Nephron progenitor cell (in vitro differentiated cells): ENCODE data around the gene FOXP1.

Experiments
- DNase-seq: peaks from one replicate; pipeline ENCODE4 v3.0.0; 2021
- H3K27ac Mint-ChIP-seq: 2 replicates; pipeline ENCODE4 v1.8.0; 2021; ENCODE audit warnings: mild to moderate bottlenecking, moderate library complexity, mixed read lengths
- H3K27me3 Mint-ChIP-seq: 2 replicates; pipeline ENCODE4 v1.8.0; 2021; ENCODE audit warnings: mild to moderate bottlenecking, low read depth, mixed read lengths; ENCODE audit not compliant: poor library complexity
- H3K36me3 Mint-ChIP-seq: 2 replicates; pipeline ENCODE4 v1.8.0; 2021; ENCODE audit warnings: low read depth, mixed read lengths
- H3K4me1 Mint-ChIP-seq: 2 replicates; pipeline ENCODE4 v1.8.0; 2021; ENCODE audit warnings: mixed read lengths
- H3K4me3 Mint-ChIP-seq: 2 replicates; pipeline ENCODE4 v1.8.0; 2021; ENCODE audit warnings: mild to moderate bottlenecking, moderate library complexity, mixed read lengths
- H3K9me3 Mint-ChIP-seq: 2 replicates; pipeline ENCODE4 v1.8.0; 2021; ENCODE audit warnings: mild to moderate bottlenecking, moderate library complexity, mixed read lengths
- TF ChIP-seq, protein P1 (sequence below): fragments of 200-600 bp; sonication (generic); IDR thresholded peaks from 2 replicates; pipeline ENCODE4 v1.5.0; 2021; ENCODE audit warnings: antibody characterized with exemption

FOXP1 gene

GRCh38 chr3:71006810-71007785 lies 576.4 kb downstream of the FOXP1 start:
- H3K9me3 Mint-ChIP-seq, result no peaks in the 10 kb centered on the region
- H3K36me3 Mint-ChIP-seq, result peaks cover 10% of the 10 kb centered on the region
- TF ChIP-seq, protein P1, sequence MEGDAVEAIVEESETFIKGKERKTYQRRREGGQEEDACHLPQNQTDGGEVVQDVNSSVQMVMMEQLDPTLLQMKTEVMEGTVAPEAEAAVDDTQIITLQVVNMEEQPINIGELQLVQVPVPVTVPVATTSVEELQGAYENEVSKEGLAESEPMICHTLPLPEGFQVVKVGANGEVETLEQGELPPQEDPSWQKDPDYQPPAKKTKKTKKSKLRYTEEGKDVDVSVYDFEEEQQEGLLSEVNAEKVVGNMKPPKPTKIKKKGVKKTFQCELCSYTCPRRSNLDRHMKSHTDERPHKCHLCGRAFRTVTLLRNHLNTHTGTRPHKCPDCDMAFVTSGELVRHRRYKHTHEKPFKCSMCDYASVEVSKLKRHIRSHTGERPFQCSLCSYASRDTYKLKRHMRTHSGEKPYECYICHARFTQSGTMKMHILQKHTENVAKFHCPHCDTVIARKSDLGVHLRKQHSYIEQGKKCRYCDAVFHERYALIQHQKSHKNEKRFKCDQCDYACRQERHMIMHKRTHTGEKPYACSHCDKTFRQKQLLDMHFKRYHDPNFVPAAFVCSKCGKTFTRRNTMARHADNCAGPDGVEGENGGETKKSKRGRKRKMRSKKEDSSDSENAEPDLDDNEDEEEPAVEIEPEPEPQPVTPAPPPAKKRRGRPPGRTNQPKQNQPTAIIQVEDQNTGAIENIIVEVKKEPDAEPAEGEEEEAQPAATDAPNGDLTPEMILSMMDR, result peak; percentile 53
- peaks cover 44% of the 10 kb centered on the region for H3K4me1 Mint-ChIP-seq
- H3K27me3 Mint-ChIP-seq, result no peaks in the 10 kb centered on the region
- no peak for DNase-seq
- no peak overlapping the region for H3K4me3 Mint-ChIP-seq
- H3K27ac Mint-ChIP-seq, result peak overlapping the region; percentile 98

- no peak overlapping the region for H3K4me3 Mint-ChIP-seq
- peak overlapping the region; percentile 86 for H3K27ac Mint-ChIP-seq
- peaks cover 51% of the 10 kb centered on the region for H3K4me1 Mint-ChIP-seq
- no peak for DNase-seq
- no peaks in the 10 kb centered on the region for H3K9me3 Mint-ChIP-seq
- no peaks in the 10 kb centered on the region for H3K36me3 Mint-ChIP-seq
- TF ChIP-seq, protein P1, result no peak
- H3K27me3 Mint-ChIP-seq, result no peaks in the 10 kb centered on the region
These were observed 577.7 kb downstream of the FOXP1 start for GRCh38 chr3:71005702-71006321.

GRCh38 chr3:71003511-71003910 lies 580.0 kb downstream of the FOXP1 start:
- Mint-ChIP-seq H3K27ac (no peak overlapping the region), H3K4me1 (peaks cover 49% of the 10 kb centered on the region), H3K36me3 (peaks cover 17% of the 10 kb centered on the region), H3K27me3 (no peaks in the 10 kb centered on the region), H3K9me3 (no peaks in the 10 kb centered on the region), H3K4me3 (no peak overlapping the region)
- TF ChIP-seq, protein P1, result no peak
- no peak for DNase-seq

DNA sequence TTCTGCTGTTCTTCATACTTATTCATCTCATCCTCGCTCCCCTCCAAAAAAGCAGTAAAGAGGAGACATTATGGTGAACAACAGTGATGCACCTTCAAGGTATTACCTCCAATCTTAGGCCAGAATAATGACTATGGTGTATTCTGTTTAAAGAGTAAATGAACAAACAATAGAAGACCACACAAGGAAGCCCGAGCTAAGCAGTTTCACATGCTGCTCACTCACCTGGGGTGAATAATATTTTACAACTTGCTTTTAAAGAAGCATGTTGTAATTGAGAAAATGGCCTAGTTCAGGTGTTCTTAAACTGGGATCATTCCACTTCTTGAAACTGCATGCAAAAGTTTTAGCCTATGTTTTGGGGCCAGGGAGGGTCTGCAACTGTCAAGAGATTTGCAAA lies 581.2 kb downstream of the FOXP1 start:
- TF ChIP-seq, protein P1, result no peak
- Mint-ChIP-seq H3K4me3 (no peak overlapping the region), H3K27ac (peak overlapping the region; percentile 11), H3K9me3 (no peaks in the 10 kb centered on the region), H3K4me1 (peaks cover 37% of the 10 kb centered on the region), H3K27me3 (no peaks in the 10 kb centered on the region), H3K36me3 (peaks cover 27% of the 10 kb centered on the region)
- DNase-seq, result no peak

DNA sequence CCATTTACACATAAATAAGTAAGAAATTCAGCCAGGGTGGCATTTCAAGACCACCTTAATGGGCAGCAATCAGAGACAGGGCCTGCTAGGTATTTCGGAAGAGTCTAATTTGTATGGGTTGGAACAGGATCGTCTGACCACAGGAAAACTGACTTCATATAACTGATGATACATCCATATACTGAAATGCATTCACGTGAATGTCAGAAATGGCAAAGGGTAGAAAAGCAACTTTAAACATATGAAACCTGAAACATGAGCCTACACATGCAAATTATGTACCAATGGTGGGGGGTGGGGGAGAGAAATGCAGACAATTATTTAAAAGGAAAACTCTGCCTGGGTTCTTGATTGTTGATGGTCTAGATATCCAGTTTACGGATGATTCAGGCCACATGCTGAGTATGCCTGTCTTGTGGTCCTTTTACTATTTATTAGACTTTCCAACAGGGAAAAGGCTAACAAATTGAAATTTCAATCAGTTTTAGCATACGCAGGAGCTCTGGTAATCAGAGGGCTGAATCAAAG lies 582.2 kb downstream of the FOXP1 start:
- H3K9me3 Mint-ChIP-seq, result no peaks in the 10 kb centered on the region
- H3K4me1 Mint-ChIP-seq, result peaks cover 28% of the 10 kb centered on the region
- DNase-seq, result no peak
- H3K36me3 Mint-ChIP-seq, result peaks cover 36% of the 10 kb centered on the region
- no peak overlapping the region for H3K27ac Mint-ChIP-seq
- TF ChIP-seq, protein P1, result no peak
- H3K4me3 Mint-ChIP-seq, result no peak overlapping the region
- H3K27me3 Mint-ChIP-seq, result no peaks in the 10 kb centered on the region
